AG10803 (cell line): ENCODE data around the gene WRNIP1.
A peak's percentile ranks its signal among the peaks of the same experiment; 100 is the strongest.

Experiments
- DNase-seq: peaks from one replicate; pipeline ENCODE4 v3.0.0; 2010; ENCODE audit warnings: low read depth
- H3K4me3 ChIP-seq: 2 replicates; pipeline ENCODE4 v1.5.1; 2011; ENCODE audit warnings: mild to moderate bottlenecking, low read length, control low read depth
- CTCF ChIP-seq: conservative IDR thresholded peaks from 2 replicates; pipeline ENCODE4 v1.5.1; 2011; ENCODE audit warnings: mild to moderate bottlenecking, low read length, control low read depth, inconsistent platforms

The WRNIP1 gene

DNA sequence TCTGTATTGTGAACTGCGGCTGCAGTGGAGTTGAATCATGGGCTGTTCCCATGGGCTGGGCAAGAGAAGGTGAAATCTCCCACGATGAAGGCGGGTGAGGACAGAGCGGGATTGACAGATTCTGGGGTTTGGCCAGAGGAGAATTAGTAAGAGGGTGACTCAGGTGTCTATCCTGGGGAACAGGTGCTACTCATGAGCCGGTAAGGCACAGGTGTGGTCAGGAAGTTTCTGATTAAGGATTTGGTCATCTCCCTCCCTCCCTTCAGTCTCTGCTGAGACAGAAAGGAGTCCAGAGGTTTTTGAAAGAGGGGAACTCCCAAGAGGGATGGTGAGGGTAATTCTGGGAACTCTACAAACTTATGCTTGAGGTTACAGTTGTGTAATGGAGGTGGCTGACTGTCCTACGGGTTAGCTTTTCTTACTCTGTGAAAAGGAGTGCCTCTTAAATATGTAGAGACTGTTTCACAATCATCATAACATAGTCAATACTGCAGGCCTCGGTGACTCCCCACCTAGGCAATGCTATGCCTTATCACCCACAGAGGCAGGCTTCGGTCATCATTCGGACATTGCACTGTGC lies 45.0 kb downstream of the WRNIP1 start:
- DNase-seq, result peak; percentile 18
- H3K4me3 ChIP-seq, result no peak overlapping the region
- TF ChIP-seq CTCF, result no peak

- DNase-seq, result no peak
- no peak overlapping the region for H3K4me3 ChIP-seq
- TF ChIP-seq CTCF, result no peak
Observed at GRCh38 chr6:2812695-2813094, 47.5 kb downstream of the WRNIP1 start.

GRCh38 chr6:2816158-2816557 lies 51.0 kb downstream of the WRNIP1 start:
- DNase-seq, result no peak
- TF ChIP-seq CTCF, result no peak
- no peak overlapping the region for H3K4me3 ChIP-seq

- no peak overlapping the region for H3K4me3 ChIP-seq
- TF ChIP-seq CTCF, result no peak
- DNase-seq, result peak; percentile 46
Observed at GRCh38 chr6:2817903-2818443, 52.8 kb downstream of the WRNIP1 start.

GRCh38 chr6:2818593-2818992 lies 53.4 kb downstream of the WRNIP1 start:
- no peak overlapping the region for H3K4me3 ChIP-seq
- DNase-seq, result peak; percentile 36
- no peak for TF ChIP-seq CTCF

DNA sequence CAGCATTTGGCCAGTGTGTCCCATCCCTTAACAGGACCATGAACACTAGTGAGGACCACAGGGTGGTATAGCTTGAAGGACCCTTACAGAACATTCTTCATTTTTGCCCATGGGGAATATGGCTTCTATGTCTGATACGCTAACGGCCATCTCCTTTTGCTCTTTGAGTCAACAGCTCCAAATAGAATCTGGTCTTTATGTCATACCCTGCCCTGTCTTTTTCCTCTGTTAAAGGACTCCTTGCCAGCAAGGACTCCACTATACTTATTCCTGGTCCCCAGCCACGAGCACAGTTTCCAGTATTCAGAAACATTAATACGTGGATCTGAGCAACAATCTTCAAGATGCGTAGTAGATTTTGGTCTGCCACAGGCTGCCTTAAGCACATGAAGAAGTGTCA lies 53.9 kb downstream of the WRNIP1 start:
- no peak for DNase-seq
- H3K4me3 ChIP-seq, result no peak overlapping the region
- TF ChIP-seq CTCF, result no peak

DNA sequence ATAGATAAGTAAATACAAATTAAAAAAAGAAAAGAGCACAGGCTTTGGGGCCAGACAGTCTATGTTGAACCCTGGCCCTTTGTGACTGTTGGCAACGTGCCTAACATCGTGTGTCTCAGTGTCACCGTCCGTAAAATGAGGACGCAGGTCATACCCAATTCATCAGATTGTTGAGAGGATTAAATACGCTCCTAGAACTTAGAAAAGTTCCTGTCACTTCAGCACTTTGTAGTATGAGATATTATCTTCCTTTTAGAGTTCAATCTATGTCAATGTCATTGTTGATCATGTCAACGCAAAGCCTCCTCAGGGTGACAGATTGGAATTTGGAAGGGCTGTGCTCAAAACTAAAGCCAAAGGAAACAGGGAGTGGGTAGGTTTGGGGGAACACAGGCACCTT lies 54.8 kb downstream of the WRNIP1 start:
- H3K4me3 ChIP-seq, result no peak overlapping the region
- TF ChIP-seq CTCF, result no peak
- DNase-seq, result no peak
